Panc1 (cell line): ENCODE measurements around the gene TPP1.

Source experiments
- POLR2AphosphoS5 ChIP-seq: IDR thresholded peaks from 2 replicates; pipeline ENCODE4 v1.6.1; 2012; ENCODE audit warnings: mild to moderate bottlenecking, low read depth, low read length, moderate library complexity
- TF ChIP-seq, protein P1 (sequence below): fragments of 450-650 bp; IDR thresholded peaks from 2 replicates; pipeline ENCODE4 v1.5.1; 2017; ENCODE audit warnings: mild to moderate bottlenecking

DNA sequence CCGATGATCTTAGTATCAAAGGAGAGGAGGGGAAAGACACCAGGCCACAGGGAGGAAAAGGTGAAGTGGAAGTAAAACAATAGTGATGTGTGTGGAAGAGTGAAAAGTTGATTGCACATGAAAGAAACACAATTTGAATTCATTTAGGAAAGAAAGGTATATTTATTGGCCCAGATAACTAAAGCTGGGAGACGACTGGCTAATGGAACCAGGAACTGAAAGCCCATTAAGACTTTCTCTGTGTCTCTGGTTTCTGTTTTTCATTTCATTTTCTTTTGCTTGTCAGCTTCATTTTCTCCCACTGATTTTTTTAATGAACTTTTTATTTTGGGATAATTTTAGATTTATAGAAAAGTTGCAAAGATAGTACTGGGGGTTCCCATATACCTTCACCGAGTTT, 41.5 kb upstream of the TPP1 start:
- TF ChIP-seq, protein P1, sequence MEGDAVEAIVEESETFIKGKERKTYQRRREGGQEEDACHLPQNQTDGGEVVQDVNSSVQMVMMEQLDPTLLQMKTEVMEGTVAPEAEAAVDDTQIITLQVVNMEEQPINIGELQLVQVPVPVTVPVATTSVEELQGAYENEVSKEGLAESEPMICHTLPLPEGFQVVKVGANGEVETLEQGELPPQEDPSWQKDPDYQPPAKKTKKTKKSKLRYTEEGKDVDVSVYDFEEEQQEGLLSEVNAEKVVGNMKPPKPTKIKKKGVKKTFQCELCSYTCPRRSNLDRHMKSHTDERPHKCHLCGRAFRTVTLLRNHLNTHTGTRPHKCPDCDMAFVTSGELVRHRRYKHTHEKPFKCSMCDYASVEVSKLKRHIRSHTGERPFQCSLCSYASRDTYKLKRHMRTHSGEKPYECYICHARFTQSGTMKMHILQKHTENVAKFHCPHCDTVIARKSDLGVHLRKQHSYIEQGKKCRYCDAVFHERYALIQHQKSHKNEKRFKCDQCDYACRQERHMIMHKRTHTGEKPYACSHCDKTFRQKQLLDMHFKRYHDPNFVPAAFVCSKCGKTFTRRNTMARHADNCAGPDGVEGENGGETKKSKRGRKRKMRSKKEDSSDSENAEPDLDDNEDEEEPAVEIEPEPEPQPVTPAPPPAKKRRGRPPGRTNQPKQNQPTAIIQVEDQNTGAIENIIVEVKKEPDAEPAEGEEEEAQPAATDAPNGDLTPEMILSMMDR = no peak
- no peak for TF ChIP-seq POLR2AphosphoS5
